Fibroblast of pulmonary artery (primary cell): ENCODE measurements around the gene GMPR2.

Source experiments
- DNase-seq: peaks from one replicate; pipeline ENCODE4 v3.0.0-alpha.2; 2010; ENCODE audit warnings: low read depth
- H3K4me3 ChIP-seq: replicated peaks from 2 replicates; pipeline ENCODE4 v1.5.1; 2011; ENCODE audit warnings: low read depth, mild to moderate bottlenecking, control low read depth, low read length, moderate library complexity
- CTCF ChIP-seq: IDR thresholded peaks from 2 replicates; pipeline ENCODE4 v1.5.1; 2011; ENCODE audit warnings: mild to moderate bottlenecking, control low read depth, low read length, inconsistent platforms; ENCODE audit errors: missing control alignments

GMPR2 gene

GRCh38 chr14:24224618-24225071 is 8.1 kb upstream of the GMPR2 start:
- TF ChIP-seq CTCF = no peak
- no peak overlapping the region for H3K4me3 ChIP-seq
- DNase-seq = peak; percentile 97

GRCh38 chr14:24226473-24226872 is 6.3 kb upstream of the GMPR2 start:
- TF ChIP-seq CTCF = no peak
- no peak overlapping the region for H3K4me3 ChIP-seq
- no peak for DNase-seq

GRCh38 chr14:24228902-24229301 is 3.8 kb upstream of the GMPR2 start:
- no peak for DNase-seq
- no peak for TF ChIP-seq CTCF
- no peak overlapping the region for H3K4me3 ChIP-seq

GRCh38 chr14:24231263-24232120 is 1.2 kb upstream of the GMPR2 start:
- DNase-seq = no peak
- no peak for TF ChIP-seq CTCF
- peak overlapping the region; percentile 93 for H3K4me3 ChIP-seq

- peak within 1 kb of the TSS; percentile 93 for H3K4me3 ChIP-seq
- DNase-seq = peak; percentile 97
- no peak for TF ChIP-seq CTCF
These were observed 546 bp upstream of the GMPR2 start, which contains the start of gene NEDD8 for GRCh38 chr14:24232121-24232644. NEDD8 (minus strand) TSS chr14:24232367; CDS start chr14:24232267, 100 bp downstream.

- H3K4me3 ChIP-seq = peak overlapping the region; percentile 93
- TF ChIP-seq CTCF = no peak
- DNase-seq = no peak
These were observed 773 bp downstream of the GMPR2 start for GRCh38 chr14:24233538-24233866.
